OCI-LY3 (cell line): Measurements from ENCODE around the gene LILRB4.

ENCODE experiments used
- CTCF ChIP-seq: fragments of 200-600, 300-600 bp; sonication (generic); IDR thresholded peaks from 2 replicates; pipeline ENCODE4 v1.5.1; 2014; ENCODE audit warnings: antibody characterized with exemption, low read length, low read depth
- EZH2phosphoT487 ChIP-seq: fragments of 200-600 bp; shearing (Covaris generic); IDR thresholded peaks from 2 replicates; pipeline ENCODE4 v1.6.1; 2018; ENCODE audit warnings: antibody characterized with exemption, mixed run types, low read depth

DNA sequence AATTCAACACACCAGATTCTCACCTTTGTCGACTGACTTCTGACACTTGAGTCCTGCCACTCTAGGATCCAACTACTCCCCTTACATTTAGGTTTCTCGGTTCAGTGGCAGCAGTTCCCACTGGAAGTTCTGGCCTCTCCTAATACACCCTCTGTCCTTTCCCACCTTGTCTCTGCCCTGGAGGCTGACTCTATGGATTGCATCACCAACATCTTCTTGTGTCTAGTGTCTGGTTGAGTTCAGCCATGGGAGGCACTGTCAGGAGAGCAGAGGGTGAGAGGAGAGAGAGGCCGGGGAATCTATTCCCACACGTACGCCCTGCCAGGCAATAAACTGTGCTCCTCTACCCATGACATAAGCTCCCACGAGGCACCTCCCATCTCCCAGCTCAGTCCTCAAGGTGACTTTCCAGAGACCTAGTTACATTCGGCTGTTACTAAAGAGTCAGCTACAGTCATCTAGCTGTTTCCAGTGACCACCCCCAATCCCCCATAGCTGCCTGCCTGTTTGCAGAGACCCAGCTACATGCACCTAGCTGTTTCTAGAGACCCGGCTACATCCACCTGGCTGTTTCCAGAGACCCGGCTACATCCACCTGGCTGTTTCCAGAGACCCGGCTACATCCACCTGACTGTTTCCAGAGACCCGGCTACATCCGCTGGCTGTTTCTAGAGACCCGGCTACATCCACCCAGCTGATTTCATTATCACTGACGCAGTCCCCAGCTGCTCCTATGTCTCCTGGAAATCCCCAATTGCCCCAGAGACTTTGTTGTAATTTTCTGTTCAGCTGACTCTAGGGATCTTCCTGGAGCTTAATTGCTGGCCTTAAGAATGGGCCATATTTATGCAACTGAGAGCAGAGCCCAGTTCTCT, 8.1 kb upstream of the LILRB4 start:
- TF ChIP-seq CTCF = no peak
- no peak for TF ChIP-seq EZH2phosphoT487
